Measurements from ENCODE around the gene SV2A.

- TF ChIP-seq CTCF (IDR thresholded peaks at IDR 0.05), result no peak
- TF ChIP-seq POLR2A (IDR thresholded peaks at IDR 0.05), result no peak
Measured at GRCh38 chr1:149928401-149928724, 10.7 kb upstream of the SV2A start.
